CD4-positive, alpha-beta T cell (primary cell): Measurements from ENCODE around the gene PDLIM7. TPM values are rescaled to one million over a fixed set of nuclear protein-coding genes. Genes with fewer than 3 reads are reported as not detected.

Experiments
- ATAC-seq: fragments of 200-7000 bp; cut with Tn5 transposase; one replicate; pipeline ENCODE4 v1.10.0; 2022; ENCODE audit warnings: mild to moderate bottlenecking; ENCODE audit not compliant: poor library complexity
- CTCF ChIA-PET: fragments of 350-600 bp; sonication (Branson Sonifier 250); formaldehyde crosslinking; loops from one replicate; lab custom pipeline; 2021; ENCODE audit warnings: antibody characterized with exemption, inconsistent platforms; lab: Charles Lee
- POLR2A ChIA-PET: fragments of 350-600 bp; sonication (Branson Sonifier 250); formaldehyde crosslinking; loops from one replicate; lab custom pipeline; 2021; ENCODE audit warnings: antibody characterized with exemption, inconsistent platforms; lab: Charles Lee
- DNase-seq, 14 experiments: peaks; one replicate each; pipeline ENCODE4 v3.0.0-alpha.2; 2013 to 2020; ENCODE audit warnings: mixed read lengths in 2 of 14
- H3K27ac ChIP-seq, 2 donors: one replicate each; pipeline versions ENCODE4 v1.5.1 to v1.7.0; 2013; ENCODE audit warnings: low read length in 2 of 2, low read depth in 1 of 2, mild to moderate bottlenecking in 1 of 2
- H3K27me3 ChIP-seq, 2 experiments: 1 replicate in 1 of 2; 2 replicates in 1 of 2; pipeline versions ENCODE4 v1.6.1 to v1.7.0; 2013; ENCODE audit warnings: low read length in 2 of 2, control low read depth in 1 of 2, mild to moderate bottlenecking in 1 of 2, moderate library complexity in 1 of 2; ENCODE audit not compliant: insufficient read depth in 2 of 2, control insufficient read depth in 1 of 2
- H3K36me3 ChIP-seq: one replicate; pipeline ENCODE4 v1.6.1; 2013; ENCODE audit warnings: low read length, control low read depth; ENCODE audit not compliant: insufficient read depth
- H3K4me1 ChIP-seq: one replicate; pipeline ENCODE4 v1.6.1; 2013; ENCODE audit warnings: low read length, control low read depth; ENCODE audit not compliant: insufficient read depth
- H3K4me3 ChIP-seq: one replicate; pipeline ENCODE4 v1.5.1; 2013; ENCODE audit warnings: mild to moderate bottlenecking, low read length, moderate library complexity
- H3K9me3 ChIP-seq, 2 experiments: 1 replicate in 1 of 2; 2 replicates in 1 of 2; pipeline versions ENCODE4 v1.6.1 to v1.7.0; 2013; ENCODE audit warnings: low read length in 2 of 2, mild to moderate bottlenecking in 2 of 2, control low read depth in 1 of 2, moderate library complexity in 1 of 2; ENCODE audit not compliant: control insufficient read depth in 1 of 2, insufficient read depth in 1 of 2
- H3K27ac Mint-ChIP-seq: one replicate; pipeline ENCODE4 v1.8.0; 2020; ENCODE audit warnings: mixed read lengths
- H3K27me3 Mint-ChIP-seq: one replicate; pipeline ENCODE4 v1.8.0; 2021; ENCODE audit warnings: mixed read lengths
- H3K36me3 Mint-ChIP-seq: one replicate; pipeline ENCODE4 v1.8.0; 2021; ENCODE audit warnings: low read depth, mixed read lengths
- H3K4me1 Mint-ChIP-seq: one replicate; pipeline ENCODE4 v1.8.0; 2021; ENCODE audit warnings: low read depth, mixed read lengths
- H3K4me3 Mint-ChIP-seq: one replicate; pipeline ENCODE4 v1.8.0; 2020; ENCODE audit warnings: mild to moderate bottlenecking, mixed read lengths
- H3K9me3 Mint-ChIP-seq: one replicate; pipeline ENCODE4 v1.8.0; 2020; ENCODE audit warnings: mixed read lengths
- CTCF ChIP-seq: fragments of 200-600 bp; IDR thresholded peaks from one replicate; pipeline ENCODE4 v1.8.0; 2022; ENCODE audit warnings: antibody characterized with exemption, mild to moderate bottlenecking
- intact Hi-C, 2 experiments: fragments of 100-400 bp; cut with DNase I in 1 of 2; cut with micrococcal nuclease in 1 of 2; formaldehyde crosslinking; loops; one replicate each; pipeline versions ENCODE4 v1.15.1 to v1.9.0; 2023 to 2025; cut with DNase I, micrococcal nuclease
- total RNA-seq, 174 experiments: library from RNA in 2 of 174; stranded (reverse) in 2 of 174; gene quantifications; one replicate each; pipeline ENCODE4 v1.2.3 and lab custom pipeline; 2021 to 2026

Gene PDLIM7
- total RNA-seq, 2 experiments from 2014 or later: 5.2 to 6.0 TPM

DNA sequence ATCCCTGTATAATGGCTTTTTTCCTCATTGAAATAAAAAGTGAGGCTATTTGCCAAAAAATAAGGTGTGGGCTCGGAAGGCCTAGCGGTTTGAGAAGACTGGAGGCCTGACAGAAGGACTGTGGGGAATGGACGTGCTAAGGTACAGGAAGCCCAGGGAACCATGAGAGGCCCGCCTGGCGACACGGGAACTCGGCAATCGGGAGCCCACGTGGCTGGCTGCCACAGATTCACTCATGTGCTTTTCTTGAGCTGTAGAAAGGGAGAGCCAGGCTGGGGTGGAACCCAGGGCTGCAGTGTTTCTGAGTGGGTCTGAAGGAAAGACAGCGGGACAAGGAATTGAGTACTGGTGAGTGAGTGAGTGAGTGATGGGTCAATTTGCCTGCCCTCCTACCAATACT lies 31.2 kb upstream of the PDLIM7 start:
- Histone ChIP-seq H3K36me3 (peaks cover 84% of the 10 kb centered on the region), H3K4me3 (no peak overlapping the region), H3K9me3 (no peaks in the 10 kb centered on the region), H3K27me3 (no peaks in the 10 kb centered on the region), H3K27ac (no peak overlapping the region), H3K4me1 (no peaks in the 10 kb centered on the region)
- H3K9me3 Mint-ChIP-seq: no peaks in the 10 kb centered on the region
- H3K36me3 Mint-ChIP-seq: peaks cover 22% of the 10 kb centered on the region
- DNase-seq (no peak), ATAC-seq (no peak)
- H3K4me1 Mint-ChIP-seq: no peaks in the 10 kb centered on the region
- intact Hi-C loops: no loop called here
- TF ChIP-seq CTCF: no peak
- ChIA-PET CTCF (no interaction called here), POLR2A (no interaction called here)
- no peak overlapping the region for H3K27ac Mint-ChIP-seq
- no peaks in the 10 kb centered on the region for H3K27me3 Mint-ChIP-seq
- H3K4me3 Mint-ChIP-seq: no peak overlapping the region

GRCh38 chr5:177527595-177527994 lies 30.2 kb upstream of the PDLIM7 start:
- CTCF ChIA-PET: no interaction called here
- ATAC-seq (no peak), DNase-seq (no peak)
- H3K4me1 Mint-ChIP-seq: no peaks in the 10 kb centered on the region
- no peak overlapping the region for H3K27ac Mint-ChIP-seq
- Histone ChIP-seq H3K36me3 (peaks cover 86% of the 10 kb centered on the region), H3K4me3 (no peak overlapping the region), H3K4me1 (no peaks in the 10 kb centered on the region), H3K27ac (no peak overlapping the region), H3K27me3 (no peaks in the 10 kb centered on the region), H3K9me3 (no peaks in the 10 kb centered on the region)
- intact Hi-C loops: no loop called here
- H3K9me3 Mint-ChIP-seq: no peaks in the 10 kb centered on the region
- TF ChIP-seq CTCF: no peak
- POLR2A ChIA-PET: no interaction called here
- H3K27me3 Mint-ChIP-seq: no peaks in the 10 kb centered on the region
- peaks cover 17% of the 10 kb centered on the region for H3K36me3 Mint-ChIP-seq
- no peak overlapping the region for H3K4me3 Mint-ChIP-seq

- no peaks in the 10 kb centered on the region for H3K9me3 Mint-ChIP-seq
- Histone ChIP-seq H3K27ac (no peak overlapping the region), H3K27me3 (no peaks in the 10 kb centered on the region), H3K9me3 (no peaks in the 10 kb centered on the region), H3K36me3 (peaks cover 81% of the 10 kb centered on the region), H3K4me3 (no peak overlapping the region), H3K4me1 (peaks cover 1% of the 10 kb centered on the region)
- DNase-seq (no peak), ATAC-seq (no peak)
- peaks cover 10% of the 10 kb centered on the region for H3K36me3 Mint-ChIP-seq
- H3K27me3 Mint-ChIP-seq: no peaks in the 10 kb centered on the region
- ChIA-PET CTCF (no interaction called here), POLR2A (no interaction called here)
- TF ChIP-seq CTCF: no peak
- H3K4me3 Mint-ChIP-seq: no peak overlapping the region
- intact Hi-C loops: no loop called here
- H3K27ac Mint-ChIP-seq: no peak overlapping the region
- H3K4me1 Mint-ChIP-seq: peaks cover 4% of the 10 kb centered on the region
Measured at GRCh38 chr5:177526791-177527190, 29.4 kb upstream of the PDLIM7 start.
